ENCODE results near the gene OR13A1. TPM values are rescaled to one million over a fixed set of nuclear protein-coding genes. Genes with fewer than 3 reads are reported as not detected.
A peak's percentile ranks its signal among the peaks of the same experiment; 100 is the strongest.
"Not testable (repeated sequence)": the region's sequence is repeated elsewhere in the genome, so short reads cannot be mapped to it uniquely, and the experiment has no call there.

The OR13A1 gene, protein sequence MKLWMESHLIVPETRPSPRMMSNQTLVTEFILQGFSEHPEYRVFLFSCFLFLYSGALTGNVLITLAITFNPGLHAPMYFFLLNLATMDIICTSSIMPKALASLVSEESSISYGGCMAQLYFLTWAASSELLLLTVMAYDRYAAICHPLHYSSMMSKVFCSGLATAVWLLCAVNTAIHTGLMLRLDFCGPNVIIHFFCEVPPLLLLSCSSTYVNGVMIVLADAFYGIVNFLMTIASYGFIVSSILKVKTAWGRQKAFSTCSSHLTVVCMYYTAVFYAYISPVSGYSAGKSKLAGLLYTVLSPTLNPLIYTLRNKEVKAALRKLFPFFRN
- total RNA-seq = not detected
- long read RNA-seq = 0 reads

DNA sequence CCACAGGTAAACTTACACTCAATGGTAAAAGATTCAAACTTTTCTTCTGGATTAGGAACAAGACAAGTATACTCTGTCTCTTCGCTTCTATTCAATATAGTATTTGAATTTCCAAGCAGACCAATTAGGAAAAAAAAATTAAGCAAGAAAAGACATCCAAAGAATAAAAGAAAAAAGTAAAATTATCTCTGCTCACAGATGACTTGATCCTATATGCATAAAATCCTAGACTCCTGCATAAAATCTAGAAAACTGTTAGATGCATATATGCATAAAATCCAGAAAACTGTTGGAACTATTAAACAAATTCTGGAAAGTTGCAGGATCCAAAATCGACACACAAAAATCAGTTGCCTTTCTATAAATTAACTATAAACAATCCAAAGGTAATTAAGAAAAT lies at the start of gene OR13A1:
Gene OR13A1, minus strand, starts transcription at position 101 of the 400 bp plus-strand sequence. CDS start 11,186 bp downstream, outside the sequence.
- no peak for DNase-seq
- intact Hi-C loops (cut with DNase I) = no loop called here
- no peak for ATAC-seq

DNA sequence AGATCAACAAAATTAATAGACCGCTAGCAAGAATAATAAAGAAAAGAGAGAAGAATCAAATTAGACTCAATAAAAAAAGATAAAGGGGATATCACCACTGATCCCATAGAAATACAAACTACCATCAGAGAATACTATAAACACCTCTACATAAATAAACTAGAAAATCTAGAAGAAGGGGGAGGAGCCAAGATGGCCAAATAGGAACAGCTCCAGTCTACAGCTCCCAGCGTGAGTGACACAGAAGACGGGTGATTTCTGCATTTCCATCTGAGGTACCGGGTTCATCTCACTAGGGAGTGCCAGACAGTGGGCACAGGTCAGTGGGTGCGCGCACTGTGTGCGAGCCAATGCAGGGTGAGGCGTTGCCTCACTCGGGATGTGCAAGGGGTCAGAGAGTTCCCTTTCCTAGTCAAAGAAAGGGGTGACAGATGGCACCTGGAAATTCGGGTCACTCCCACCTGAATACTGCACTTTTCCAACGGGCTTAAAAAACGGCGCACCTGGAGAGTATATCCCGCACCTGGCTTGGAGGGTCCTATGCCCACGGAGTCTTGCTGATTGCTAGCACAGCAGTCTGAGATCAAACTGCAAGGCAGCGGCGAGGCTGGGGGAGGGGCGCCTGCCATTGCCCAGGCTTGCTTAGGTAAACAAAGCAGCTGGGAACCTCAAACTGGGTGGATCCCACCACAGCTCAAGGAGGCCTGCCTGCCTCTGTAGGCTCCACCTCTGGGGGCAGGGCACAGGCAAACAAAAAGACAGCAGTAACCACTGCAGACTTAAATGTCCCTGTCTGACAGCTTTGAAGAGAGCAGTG lies 46.8 kb upstream of the OR13A1 start:
- ATAC-seq; intact Hi-C loops (cut with DNase I); DNase-seq: not testable (repeated sequence)

DNA sequence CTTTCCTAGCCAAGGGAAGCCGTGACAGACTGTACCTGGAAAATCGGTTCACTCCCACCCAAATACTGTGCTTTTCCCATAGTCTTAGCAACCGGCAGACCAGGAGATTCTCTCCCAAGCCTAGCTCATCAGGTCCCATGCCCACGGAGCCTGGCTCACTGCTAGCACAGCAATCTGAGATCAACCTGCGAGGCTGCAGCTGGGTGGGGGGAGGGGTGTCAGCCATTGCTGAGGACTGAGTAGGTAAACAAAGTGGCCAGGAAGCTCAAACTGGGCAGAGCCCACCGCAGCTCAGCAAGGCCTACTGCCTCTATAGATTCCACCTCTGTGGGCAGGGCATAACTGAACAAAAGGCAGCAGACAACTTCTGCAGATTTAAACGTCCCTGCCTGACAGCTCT lies 43.6 kb upstream of the OR13A1 start:
- DNase-seq; intact Hi-C loops (cut with DNase I); ATAC-seq: not testable (repeated sequence)

DNA sequence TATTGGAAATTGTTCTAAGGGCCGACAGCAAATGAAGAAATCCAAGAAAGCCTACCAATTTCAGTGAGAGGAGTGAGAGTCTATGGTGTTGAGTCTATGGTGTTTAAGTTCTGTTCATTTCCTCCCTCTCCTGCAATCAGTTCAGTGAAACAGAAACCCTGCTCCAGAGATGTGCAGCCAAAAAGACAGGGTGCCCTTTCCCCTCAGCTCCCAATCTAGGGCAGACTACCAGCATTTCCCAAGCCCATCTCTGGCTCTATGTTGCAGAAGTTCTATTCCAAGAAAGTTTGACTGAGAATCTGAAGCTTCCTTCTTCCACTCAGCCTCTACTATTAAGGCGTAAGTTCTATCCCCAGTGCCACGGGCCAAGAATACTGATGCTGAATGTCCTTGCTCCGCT lies 40.1 kb upstream of the OR13A1 start:
- intact Hi-C loops (cut with DNase I) = no loop called here
- ATAC-seq (peak in 1 of 2 donors; percentile 34), DNase-seq (no peak)

DNA sequence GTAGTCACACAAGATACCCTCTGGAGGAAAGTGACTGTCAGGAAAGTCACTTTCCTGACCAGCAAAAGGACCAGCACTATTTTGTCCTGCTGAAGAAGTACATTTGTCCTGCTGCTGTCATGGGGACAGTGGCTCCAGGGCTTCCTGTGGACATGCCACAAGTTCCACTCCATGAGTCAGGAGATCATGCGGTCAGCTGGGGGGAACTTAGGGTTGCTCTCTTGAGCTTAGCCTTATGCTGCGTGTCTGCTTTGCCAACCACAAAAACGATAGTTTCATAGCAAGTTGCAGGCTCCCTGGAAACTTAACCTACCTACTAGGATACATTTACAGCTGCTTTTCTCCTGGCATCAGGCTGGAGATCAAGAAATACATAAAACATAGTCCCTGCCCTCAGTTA lies 38.9 kb upstream of the OR13A1 start:
- intact Hi-C loops (cut with DNase I) = no loop called here
- ATAC-seq (peak in 1 of 2 donors; percentile 86), DNase-seq (peak; percentile 48)

DNA sequence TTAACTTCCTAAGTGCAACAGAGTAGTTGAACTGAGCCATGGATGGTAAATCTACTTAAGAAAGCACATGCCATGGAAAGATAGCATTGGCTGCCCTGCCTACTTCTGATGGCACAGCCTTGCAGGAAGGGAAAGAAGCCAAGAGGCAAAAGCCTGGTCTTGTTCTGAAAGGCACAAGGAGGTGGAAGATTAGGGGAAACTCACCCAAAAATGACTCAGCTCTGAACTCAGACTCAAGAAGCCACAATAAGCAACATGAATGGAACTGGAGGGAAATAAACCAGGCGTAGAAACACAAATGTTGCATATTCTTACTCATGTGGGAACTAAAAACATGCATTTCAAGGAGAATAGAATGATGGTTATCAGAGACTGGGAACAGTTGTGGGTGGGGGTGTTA lies 37.8 kb upstream of the OR13A1 start:
- intact Hi-C loops (cut with DNase I) = no loop called here
- ATAC-seq = no peak

DNA sequence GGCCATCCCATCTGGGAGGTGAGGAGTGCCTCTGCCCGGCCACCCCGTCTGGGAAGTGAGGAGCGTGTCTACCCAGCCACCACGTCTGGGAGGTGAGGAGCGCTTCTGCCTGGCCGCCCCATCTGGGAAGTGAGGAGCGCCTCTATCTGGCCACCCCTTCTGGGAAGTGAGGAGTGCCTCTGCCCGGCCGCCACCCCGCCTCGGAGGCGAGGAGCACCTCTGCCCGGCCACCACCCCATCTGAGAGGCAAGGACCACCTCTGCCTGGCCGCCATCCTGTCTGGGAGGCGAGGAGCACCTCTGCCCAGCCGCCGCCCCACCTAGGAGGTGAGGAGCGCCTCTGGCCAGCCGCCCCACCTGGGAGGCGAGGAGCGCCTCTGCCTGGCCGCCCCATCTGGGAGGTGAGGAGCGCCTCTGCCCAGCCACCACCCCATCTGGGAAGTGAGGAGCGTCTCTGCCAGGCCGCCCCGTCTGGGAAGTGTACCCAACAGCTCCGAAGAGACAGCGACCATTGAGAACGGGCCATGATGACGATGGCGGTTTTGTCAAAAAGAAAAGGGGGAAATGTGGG lies 32.9 kb upstream of the OR13A1 start:
- intact Hi-C loops (cut with DNase I); ATAC-seq; DNase-seq: not testable (repeated sequence)

More for the DNA sequence above, 37.8 kb upstream of the OR13A1 start:
- DNase-seq = no peak

DNA sequence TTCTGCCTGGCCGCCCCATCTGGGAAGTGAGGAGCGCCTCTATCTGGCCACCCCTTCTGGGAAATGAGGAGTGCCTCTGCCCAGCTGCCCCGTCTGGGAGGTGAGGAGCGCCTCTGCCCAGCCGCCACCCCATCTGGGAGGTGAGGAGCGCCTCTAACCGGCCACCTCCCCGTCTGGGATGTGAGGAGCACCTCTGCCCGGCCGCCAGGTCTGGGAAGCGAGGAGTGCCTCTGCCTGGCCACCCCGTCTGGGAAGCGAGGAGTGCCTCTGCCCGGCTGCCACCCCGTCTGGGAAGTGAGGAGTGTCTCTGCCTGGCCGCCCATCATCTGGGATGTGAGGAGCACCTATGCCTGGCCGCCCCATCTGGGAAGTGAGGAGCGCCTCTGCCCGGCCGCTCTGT lies 32.1 kb upstream of the OR13A1 start:
- intact Hi-C loops (cut with DNase I); DNase-seq; ATAC-seq: not testable (repeated sequence)

DNA sequence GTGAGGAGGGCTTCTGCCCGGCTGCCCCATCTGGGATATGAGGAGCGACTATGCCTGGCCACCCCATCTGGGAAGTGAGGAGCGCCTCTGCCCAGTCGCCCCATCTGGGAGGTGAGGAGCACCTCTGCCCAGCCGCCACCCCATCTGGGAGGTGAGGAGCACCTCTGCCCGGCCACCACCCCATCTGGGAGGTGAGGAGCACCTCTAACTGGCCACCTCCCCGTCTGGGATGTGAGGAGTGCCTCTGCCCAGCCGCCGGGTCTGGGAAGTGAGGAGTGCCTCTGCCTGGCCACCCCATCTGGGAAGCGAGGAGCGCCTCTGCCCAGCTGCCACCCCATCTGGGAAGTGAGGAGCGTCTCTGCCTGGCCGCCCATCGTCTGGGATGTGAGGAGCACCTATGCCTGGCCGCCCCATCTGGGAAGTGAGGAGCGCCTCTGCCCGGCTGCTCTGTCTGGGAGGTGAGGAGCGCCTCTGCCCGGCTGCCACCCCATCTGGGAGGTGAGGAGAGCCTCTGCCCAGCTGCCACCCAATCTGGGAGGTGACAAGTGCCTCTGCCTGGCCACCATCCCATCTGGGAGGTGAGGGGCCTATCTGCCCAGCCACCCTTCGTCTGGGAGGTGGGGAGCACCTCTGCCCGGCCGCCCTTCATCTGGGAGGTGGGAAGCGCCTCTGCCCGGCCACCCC lies 31.4 kb upstream of the OR13A1 start:
- intact Hi-C loops (cut with DNase I); ATAC-seq; DNase-seq: not testable (repeated sequence)

DNA sequence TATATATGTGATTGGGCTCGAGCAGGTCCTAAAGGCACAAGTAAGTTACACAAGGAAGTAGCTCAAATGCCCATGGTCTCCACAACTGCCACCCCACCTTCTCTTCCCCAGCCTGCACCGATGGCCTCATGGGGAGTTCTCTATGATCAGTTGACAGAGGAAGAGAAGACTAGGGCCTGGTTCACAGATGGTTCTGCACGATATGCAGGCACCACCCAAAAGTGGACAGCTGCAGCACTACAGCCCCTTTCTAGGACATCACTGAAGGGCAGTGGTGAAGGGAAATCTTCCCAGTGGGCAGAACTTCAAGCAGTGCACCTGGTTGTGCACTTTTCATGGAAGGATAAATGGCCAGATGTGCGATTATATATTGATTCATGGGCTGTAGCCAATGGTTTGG lies 25.0 kb upstream of the OR13A1 start:
- intact Hi-C loops (cut with DNase I); DNase-seq; ATAC-seq: not testable (repeated sequence)

DNA sequence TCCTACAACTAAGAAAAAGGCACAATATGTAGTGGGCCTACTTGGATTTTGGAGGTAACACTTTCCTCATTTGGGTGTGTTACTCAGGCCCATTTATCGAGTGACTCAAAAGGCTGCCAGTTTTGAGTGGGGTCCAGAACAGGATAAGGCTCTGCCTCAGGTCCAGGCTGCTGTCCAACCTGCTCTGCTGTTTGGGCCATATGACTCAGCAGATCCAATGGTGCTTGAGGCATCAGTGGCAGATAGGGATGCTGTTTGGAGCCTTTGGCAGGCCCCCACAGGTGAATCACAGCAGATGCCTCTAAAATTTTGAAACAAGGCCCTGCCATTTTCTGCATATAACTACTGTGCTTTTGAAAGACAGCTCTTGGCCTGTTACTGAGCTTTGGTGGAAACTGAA lies 24.5 kb upstream of the OR13A1 start:
- intact Hi-C loops (cut with DNase I) = no loop called here
- no peak for DNase-seq
- ATAC-seq = no peak

DNA sequence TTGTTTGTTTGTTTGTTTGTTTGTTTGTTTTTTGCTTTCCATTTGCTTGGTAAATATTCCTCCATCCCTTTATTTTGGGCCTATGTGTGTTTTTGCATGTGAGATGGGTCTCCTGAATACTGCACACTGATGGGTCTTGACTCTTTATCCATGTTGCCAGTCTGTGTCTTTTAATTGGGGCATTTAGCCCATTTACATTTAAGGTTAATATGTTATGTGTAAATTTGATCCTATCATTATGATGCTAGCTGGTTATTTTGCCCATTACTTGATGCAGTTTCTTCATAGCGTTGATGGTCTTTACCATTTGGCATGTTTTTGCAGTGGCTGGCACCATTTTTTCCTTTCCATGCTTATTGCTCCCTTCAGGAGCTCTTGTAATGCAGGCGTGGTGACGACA lies 16.4 kb upstream of the OR13A1 start:
- intact Hi-C loops (cut with DNase I); ATAC-seq; DNase-seq: not testable (repeated sequence)

DNA sequence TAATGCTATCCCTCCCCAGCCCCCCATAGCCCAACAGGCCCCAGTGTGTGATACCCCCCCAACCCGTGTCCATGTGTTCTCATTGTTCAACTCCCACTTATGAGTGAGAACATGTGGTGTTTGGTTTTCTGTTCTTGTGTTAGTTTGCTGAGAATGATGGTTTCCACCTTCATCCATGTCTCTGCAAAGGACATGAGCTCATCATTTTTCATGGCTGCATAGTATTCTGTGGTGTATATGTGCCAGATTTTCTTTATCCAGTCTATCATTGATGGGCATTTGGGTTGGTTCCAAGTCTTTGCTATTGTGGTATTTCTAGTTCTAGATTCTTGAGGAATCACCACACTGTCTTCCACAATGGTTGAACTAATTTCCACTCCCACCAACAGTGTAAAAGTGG lies 11.5 kb upstream of the OR13A1 start:
- intact Hi-C loops (cut with DNase I); DNase-seq; ATAC-seq: not testable (repeated sequence)

DNA sequence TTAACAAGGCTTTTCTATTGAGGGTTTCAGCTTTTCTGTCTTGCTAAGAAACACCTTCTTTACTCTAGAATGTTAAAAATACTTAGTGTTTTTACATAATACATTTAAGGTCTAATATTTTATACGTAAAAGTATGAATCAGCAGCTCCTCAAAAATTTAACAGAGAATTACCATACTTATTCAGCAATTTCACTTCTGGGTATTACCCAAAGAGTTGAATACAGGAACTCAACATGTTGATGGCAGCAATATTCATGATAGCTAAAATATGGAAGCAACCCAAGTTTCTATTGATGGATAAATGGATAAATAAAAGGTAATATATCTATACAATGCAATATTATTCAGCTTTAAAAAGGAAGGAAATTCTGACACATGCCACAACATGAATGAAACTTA lies 9.7 kb upstream of the OR13A1 start:
- DNase-seq (no peak), ATAC-seq (no peak)
- intact Hi-C loops (cut with DNase I) = no loop called here

DNA sequence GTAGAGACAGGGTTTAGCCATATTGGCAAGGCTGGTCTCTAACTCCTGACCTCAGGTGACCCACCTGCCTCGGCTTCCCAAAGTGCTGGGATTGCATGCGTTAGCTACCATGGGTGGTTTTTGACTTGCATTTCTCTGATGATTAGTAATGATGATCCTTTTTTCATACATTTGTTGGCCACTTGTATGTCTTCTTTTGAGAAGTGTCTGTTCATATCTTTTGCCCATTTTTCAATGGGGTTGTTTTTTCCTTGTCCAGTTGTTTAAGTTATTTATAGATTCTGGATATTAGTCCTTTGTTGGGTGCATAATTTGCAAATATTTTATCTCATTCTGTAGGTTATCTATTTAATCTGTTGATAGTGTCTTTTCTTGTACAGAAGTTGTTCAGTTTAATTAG lies 4.3 kb upstream of the OR13A1 start:
- intact Hi-C loops (cut with DNase I) = no loop called here
- ATAC-seq = no peak
- DNase-seq = no peak

DNA sequence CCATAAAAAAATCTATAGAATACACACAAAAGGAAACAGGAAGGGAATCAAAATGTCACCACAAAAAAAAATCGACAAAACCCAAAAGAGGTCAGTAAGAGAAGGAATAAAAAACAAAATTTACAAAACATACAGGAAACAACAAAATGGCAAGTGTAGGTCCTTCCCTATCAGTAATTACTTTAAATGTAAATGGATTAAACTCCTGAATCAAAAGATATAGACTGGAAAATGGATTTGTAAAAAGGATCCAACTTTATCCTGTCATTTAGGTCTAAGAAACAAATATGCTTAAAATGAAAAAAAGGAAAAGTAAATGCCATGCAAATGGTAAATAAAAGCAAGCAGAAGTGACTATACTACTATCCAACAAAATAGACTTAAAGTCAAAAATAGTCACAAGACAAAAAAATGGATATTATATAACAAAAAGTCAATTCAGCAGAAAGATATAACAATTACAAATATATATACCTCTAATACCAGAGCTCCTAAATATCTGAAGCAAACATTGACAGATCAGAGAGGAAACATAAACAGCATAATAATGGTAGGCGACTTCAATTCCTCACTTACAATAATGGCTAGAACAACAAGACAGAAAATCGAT lies 2.0 kb downstream of the OR13A1 start:
- no peak for DNase-seq
- intact Hi-C loops (cut with DNase I) = no loop called here
- ATAC-seq = no peak

DNA sequence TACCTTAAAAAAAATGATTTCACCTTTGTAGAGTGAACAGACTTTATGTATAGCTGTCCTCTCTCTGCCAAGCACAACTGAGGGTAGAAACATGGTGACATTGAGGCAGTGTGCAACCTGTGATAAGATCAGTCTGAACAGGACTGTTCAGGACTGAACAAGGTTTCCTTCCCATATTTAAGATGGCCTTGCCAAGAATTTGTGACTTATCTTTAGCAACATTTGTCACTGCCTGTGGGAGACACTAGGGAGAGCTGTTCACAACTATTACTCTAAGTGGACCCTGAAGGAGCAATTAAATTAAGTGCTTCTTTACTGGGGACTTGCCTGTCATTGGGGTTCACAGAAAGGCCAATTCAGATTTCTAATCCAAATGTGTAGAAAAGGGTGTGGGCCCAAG lies 6.7 kb downstream of the OR13A1 start:
- intact Hi-C loops (cut with DNase I) = no loop called here

DNA sequence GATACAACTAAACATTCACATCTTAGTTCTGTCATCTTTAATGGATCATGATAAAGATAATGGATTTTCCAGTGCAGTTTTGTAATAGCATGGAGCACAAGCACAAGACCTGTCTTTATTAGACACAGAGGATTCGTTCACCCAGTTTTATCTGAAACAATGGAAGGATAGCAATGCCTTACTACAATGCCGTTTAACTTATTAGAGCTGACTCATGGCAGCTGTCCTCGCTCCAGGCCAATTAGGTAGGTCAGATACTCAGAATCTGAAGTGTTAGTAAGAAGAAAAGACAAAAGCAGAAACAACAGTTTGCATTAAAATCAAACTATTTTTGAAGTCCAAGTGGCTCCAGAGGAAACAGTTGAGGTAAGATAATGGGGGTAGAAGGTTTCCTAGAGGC lies 12.8 kb downstream of the OR13A1 start:
- ATAC-seq (no peak), DNase-seq (no peak)
- intact Hi-C loops (cut with DNase I) = no loop called here

More for the DNA sequence above, 6.7 kb downstream of the OR13A1 start:
- DNase-seq = no peak
- no peak for ATAC-seq

Measured in left cardiac atrium (tissue), 4 donors.